Adrenal gland (tissue), 12 donors: Measurements from ENCODE around the gene ARHGAP32. TPM values are rescaled to one million over a fixed set of nuclear protein-coding genes. Genes with fewer than 3 reads are reported as not detected.
"Not testable (repeated sequence)": the region's sequence is repeated elsewhere in the genome, so short reads cannot be mapped to it uniquely, and the experiment has no call there.

ENCODE experiments used
- DNase-seq, 7 donors: peaks; one replicate each; pipeline ENCODE4 v3.0.0-alpha.2; 2019 to 2020
- H3K27ac ChIP-seq, 5 donors: fragments of 200-600 bp; sonication (generic) in 4 of 5; 1 replicate in 3 of 5; 2 replicates in 2 of 5; pipeline versions ENCODE4 v1.5.1 to v1.8.0; 2016 to 2020; ENCODE audit warnings: mild to moderate bottlenecking in 1 of 5
- H3K27me3 ChIP-seq: fragments of 200-600 bp; 2 replicates; pipeline ENCODE4 v1.8.0; 2021
- H3K36me3 ChIP-seq, 2 donors: fragments of 200-600 bp; replicated peaks in 1 of 2; 1 replicate in 1 of 2; 2 replicates in 1 of 2; pipeline versions ENCODE4 v1.5.1 to v1.8.0; 2018 to 2022
- H3K4me1 ChIP-seq, 2 donors: fragments of 200-600 bp; replicated peaks in 1 of 2; 1 replicate in 1 of 2; 2 replicates in 1 of 2; pipeline versions ENCODE4 v1.5.1 to v1.8.0; 2018 to 2021
- H3K4me3 ChIP-seq, 4 donors: fragments of 200-600 bp; sonication (generic) in 3 of 4; one replicate each; pipeline ENCODE4 v1.5.1; 2016 to 2018
- H3K9me3 ChIP-seq, 3 donors: fragments of 200-600 bp; sonication (generic) in 1 of 3; replicated peaks in 1 of 3; 1 replicate in 2 of 3; 2 replicates in 1 of 3; pipeline versions ENCODE4 v1.5.1 to v1.8.0; 2016 to 2021
- CTCF ChIP-seq, 6 experiments: fragments of 450-650 bp in 4 of 6; fragments of 200-600 bp in 2 of 6; sonication (generic) in 1 of 6; IDR thresholded peaks; 1 replicate in 5 of 6; 2 replicates in 1 of 6; pipeline versions ENCODE4 v1.5.1 to v1.8.0; 2016 to 2021; ENCODE audit warnings: antibody characterized with exemption in 6 of 6, mild to moderate bottlenecking in 2 of 6, moderate library complexity in 1 of 6
- POLR2A ChIP-seq, 2 donors: fragments of 450-650 bp; IDR thresholded peaks; one replicate each; pipeline ENCODE4 v1.6.1; 2017; ENCODE audit warnings: antibody characterized with exemption in 2 of 2, mild to moderate bottlenecking in 2 of 2, moderate library complexity in 1 of 2
- WGBS, 4 donors: extraction: QIAGEN DNeasy Blood & Tissue Kit in 2 of 4; methylation state at CpG; one replicate each; pipeline versions ENCODE4 v1.1.5 to v1.1.7; 2013 to 2017; 5-methylcytosine and 5-hydroxymethylcytosine counted together
- intact Hi-C, 2 donors: fragments of 100-400 bp; cut with DNase I; formaldehyde crosslinking; loops; one replicate each; pipeline versions ENCODE4 v1.14.1 to v1.15.0; 2022 to 2023
- polyA plus RNA-seq, 3 donors: library from polyadenylated mRNA; stranded (reverse); fragments of 200-250 nt in 2 of 3; fragments of 350-450 nt in 1 of 3; fragmentation: Illumina TruSeq in 1 of 3; extraction: RNeasy Lipid Tissue Mini Kit (QIAGEN cat#74804) in 1 of 3; gene quantifications; one replicate each; pipeline ENCODE4 v1.2.3, GENCODE V29; 2013 to 2014
- total RNA-seq, 9 donors: library from RNA; depleted of rRNA in 4 of 9; stranded (reverse); fragments of >200 nt in 4 of 9; fragments of 120-200 nt in 1 of 9; fragmentation: NEBNext Ultra II Directional in 1 of 9; extraction: Animal tissue kit (Norgen Biotek cat#: 25700) in 1 of 9; gene quantifications; one replicate each; pipeline versions ENCODE4 v1.1.0 to v1.2.4, GENCODE V29; 2013 to 2023
- donor health status: healthy with polysubstance abuse.
- donor health status: Bipolar disorder and iron deficiency.
- donor health status: DM: yes; HTN: yes; CAD: no.
- donor health status: DM: no; HTN: no; CAD: no.
- donor health status: DM: no; HTN: no; CAD: no.
- donor health status: DM: yes; HTN: yes; CAD: no.

ARHGAP32 gene
- total and polyA plus RNA-seq, 12 donors, result 4.0 to 50.4 (median 26.2) TPM

- DNase-seq, result peak in 3 of 7 donors; percentile 44 to 49 (median 45)
- no peaks in the 10 kb centered on the region for H3K27me3 ChIP-seq
- intact Hi-C loops, result no loop called here
- no peaks in the 10 kb centered on the region for H3K4me1 ChIP-seq
- 49 to 64% (median 59%) methylated on average over 8 to 16 of the region's 16 CpGs for WGBS, 4 donors
- H3K36me3 ChIP-seq, result no peaks in the 10 kb centered on the region
- no peak overlapping the region for H3K4me3 ChIP-seq
- TF ChIP-seq CTCF (IDR thresholded peaks at IDR 0.05) (no peak), POLR2A (IDR thresholded peaks at IDR 0.05) (no peak)
- H3K27ac ChIP-seq, result peak overlapping the region in 2 of 5 donors; percentile 13 to 61
- no peaks in the 10 kb centered on the region for H3K9me3 ChIP-seq
Observed at GRCh38 chr11:128924510-128925249, 267.4 kb downstream of the ARHGAP32 start.

GRCh38 chr11:128924104-128924503 lies 268.0 kb downstream of the ARHGAP32 start:
- Histone ChIP-seq H3K4me3 (no peak overlapping the region), H3K27ac (peak overlapping the region in 2 of 5 donors; percentile 13 to 61), H3K9me3 (no peaks in the 10 kb centered on the region), H3K4me1 (no peaks in the 10 kb centered on the region), H3K36me3 (no peaks in the 10 kb centered on the region), H3K27me3 (no peaks in the 10 kb centered on the region)
- no peak for DNase-seq
- intact Hi-C loops, result no loop called here
- 67 to 78% (median 72%) methylated on average over 7 of the region's 7 CpGs for WGBS, 4 donors
- TF ChIP-seq CTCF (IDR thresholded peaks at IDR 0.05) (no peak), POLR2A (IDR thresholded peaks at IDR 0.05) (no peak)

- Histone ChIP-seq H3K4me3 (no peak overlapping the region), H3K27ac (no peak overlapping the region), H3K27me3 (no peaks in the 10 kb centered on the region), H3K9me3 (no peaks in the 10 kb centered on the region), H3K36me3 (no peaks in the 10 kb centered on the region), H3K4me1 (no peaks in the 10 kb centered on the region)
- intact Hi-C loops, result no loop called here
- DNase-seq, result no peak
- TF ChIP-seq POLR2A (IDR thresholded peaks at IDR 0.05), result no peak
- no peak for TF ChIP-seq CTCF (IDR thresholded peaks at IDR 0.05)
- WGBS, 4 donors, result 75 to 85% (median 80%) methylated on average over 2 to 4 of the region's 4 CpGs
Observed at GRCh38 chr11:128921793-128922192, 270.3 kb downstream of the ARHGAP32 start.

- Histone ChIP-seq H3K27me3 (no peaks in the 10 kb centered on the region), H3K36me3 (peaks cover 0 to 4% of the 10 kb centered on the region in 2 donors), H3K4me3 (no peak overlapping the region), H3K27ac (peak overlapping the region in 1 of 5 donors; percentile 36), H3K4me1 (no peaks in the 10 kb centered on the region), H3K9me3 (no peaks in the 10 kb centered on the region)
- TF ChIP-seq POLR2A (IDR thresholded peaks at IDR 0.05) (no peak), CTCF (IDR thresholded peaks at IDR 0.05) (no peak)
- 67 to 74% (median 68%) methylated on average over 14 to 15 of the region's 15 CpGs for WGBS, 4 donors
- DNase-seq, result peak in 1 of 7 donors; percentile 30
- intact Hi-C loops, result no loop called here
Observed at GRCh38 chr11:128920666-128921065, 271.5 kb downstream of the ARHGAP32 start.

GRCh38 chr11:128919635-128920034 lies 272.5 kb downstream of the ARHGAP32 start:
- DNase-seq, intact Hi-C loops, H3K4me3 ChIP-seq, H3K4me1 ChIP-seq, H3K9me3 ChIP-seq, H3K27me3 ChIP-seq, H3K36me3 ChIP-seq, H3K27ac ChIP-seq: not testable (repeated sequence)
- 68 to 85% (median 83%) methylated on average over 6 to 7 of the region's 7 CpGs for WGBS, 4 donors
